HL-60 (cell line): ENCODE measurements around the gene LIN52.
A peak's percentile ranks its signal among the peaks of the same experiment; 100 is the strongest.
"Not testable (repeated sequence)": the region's sequence is repeated elsewhere in the genome, so short reads cannot be mapped to it uniquely, and the experiment has no call there.

Experiments
- DNase-seq, 2 experiments: peaks; one replicate each; pipeline ENCODE4 v3.0.0-alpha.2; 2010 to 2020; ENCODE audit warnings: low read depth in 1 of 2, low spot score in 1 of 2
- H3K27ac ChIP-seq: fragments of 250-450 bp; sonication (Bioruptor Pico); replicated peaks from 2 replicates; pipeline ENCODE4 v1.5.1; 2020; ENCODE audit warnings: mild to moderate bottlenecking, moderate library complexity
- H3K27me3 ChIP-seq: fragments of 250-450 bp; sonication (Bioruptor Pico); 2 replicates; pipeline ENCODE4 v1.5.1; 2021; ENCODE audit warnings: mild to moderate bottlenecking, moderate library complexity; ENCODE audit not compliant: insufficient read depth, poor library complexity, severe bottlenecking
- H3K4me3 ChIP-seq: replicated peaks from 2 replicates; pipeline ENCODE4 v1.5.1; 2011; ENCODE audit warnings: mild to moderate bottlenecking, control low read depth, low read length; ENCODE audit not compliant: insufficient read depth
- GABPA ChIP-seq: IDR thresholded peaks from 2 replicates; pipeline ENCODE4 v1.6.1; 2012; ENCODE audit warnings: low read depth
- POLR2AphosphoS5 ChIP-seq: IDR thresholded peaks from 2 replicates; pipeline ENCODE4 v1.6.1; 2012; ENCODE audit warnings: low read depth
- SPI1 ChIP-seq: IDR thresholded peaks from 2 replicates; pipeline ENCODE4 v1.6.1; 2012; ENCODE audit warnings: low read depth, mild to moderate bottlenecking, borderline replicate concordance
- TF ChIP-seq, protein P1 (sequence below): IDR thresholded peaks from one replicate; pipeline ENCODE4 v1.5.1; 2011; ENCODE audit warnings: low read length, control low read depth, inconsistent platforms; ENCODE audit not compliant: insufficient read depth
- TF ChIP-seq, protein P2 (sequence below): IDR thresholded peaks from 2 replicates; pipeline ENCODE4 v1.6.1; 2012; ENCODE audit warnings: low read depth; ENCODE audit not compliant: insufficient replicate concordance

Gene LIN52

DNA sequence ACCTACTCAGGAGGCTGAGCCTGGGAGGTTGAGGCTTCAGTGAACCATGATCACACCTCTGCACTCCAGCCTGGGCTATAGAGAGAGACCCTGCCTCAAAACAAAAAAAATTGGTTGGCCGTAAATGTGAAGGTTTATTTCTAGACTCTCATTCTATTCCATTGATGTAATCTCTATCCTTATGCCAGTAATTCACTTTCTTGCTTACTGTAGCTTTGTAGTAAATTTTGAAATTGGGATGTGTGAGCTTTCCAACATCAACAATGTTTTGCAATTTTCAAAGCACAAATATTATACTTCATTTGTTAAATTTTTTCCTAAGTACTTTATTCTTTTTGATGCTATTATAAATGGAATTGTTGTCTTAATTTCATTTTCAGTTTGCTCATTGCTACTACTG, 24.6 kb downstream of the LIN52 start:
- no peak for DNase-seq
- Histone ChIP-seq H3K27me3 (no peaks in the 10 kb centered on the region), H3K27ac (no peak overlapping the region), H3K4me3 (no peak overlapping the region)
- TF ChIP-seq POLR2AphosphoS5 (no peak), SPI1 (no peak), GABPA (no peak)
- TF ChIP-seq, protein P1, sequence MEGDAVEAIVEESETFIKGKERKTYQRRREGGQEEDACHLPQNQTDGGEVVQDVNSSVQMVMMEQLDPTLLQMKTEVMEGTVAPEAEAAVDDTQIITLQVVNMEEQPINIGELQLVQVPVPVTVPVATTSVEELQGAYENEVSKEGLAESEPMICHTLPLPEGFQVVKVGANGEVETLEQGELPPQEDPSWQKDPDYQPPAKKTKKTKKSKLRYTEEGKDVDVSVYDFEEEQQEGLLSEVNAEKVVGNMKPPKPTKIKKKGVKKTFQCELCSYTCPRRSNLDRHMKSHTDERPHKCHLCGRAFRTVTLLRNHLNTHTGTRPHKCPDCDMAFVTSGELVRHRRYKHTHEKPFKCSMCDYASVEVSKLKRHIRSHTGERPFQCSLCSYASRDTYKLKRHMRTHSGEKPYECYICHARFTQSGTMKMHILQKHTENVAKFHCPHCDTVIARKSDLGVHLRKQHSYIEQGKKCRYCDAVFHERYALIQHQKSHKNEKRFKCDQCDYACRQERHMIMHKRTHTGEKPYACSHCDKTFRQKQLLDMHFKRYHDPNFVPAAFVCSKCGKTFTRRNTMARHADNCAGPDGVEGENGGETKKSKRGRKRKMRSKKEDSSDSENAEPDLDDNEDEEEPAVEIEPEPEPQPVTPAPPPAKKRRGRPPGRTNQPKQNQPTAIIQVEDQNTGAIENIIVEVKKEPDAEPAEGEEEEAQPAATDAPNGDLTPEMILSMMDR, result no peak
- TF ChIP-seq, protein P2, sequence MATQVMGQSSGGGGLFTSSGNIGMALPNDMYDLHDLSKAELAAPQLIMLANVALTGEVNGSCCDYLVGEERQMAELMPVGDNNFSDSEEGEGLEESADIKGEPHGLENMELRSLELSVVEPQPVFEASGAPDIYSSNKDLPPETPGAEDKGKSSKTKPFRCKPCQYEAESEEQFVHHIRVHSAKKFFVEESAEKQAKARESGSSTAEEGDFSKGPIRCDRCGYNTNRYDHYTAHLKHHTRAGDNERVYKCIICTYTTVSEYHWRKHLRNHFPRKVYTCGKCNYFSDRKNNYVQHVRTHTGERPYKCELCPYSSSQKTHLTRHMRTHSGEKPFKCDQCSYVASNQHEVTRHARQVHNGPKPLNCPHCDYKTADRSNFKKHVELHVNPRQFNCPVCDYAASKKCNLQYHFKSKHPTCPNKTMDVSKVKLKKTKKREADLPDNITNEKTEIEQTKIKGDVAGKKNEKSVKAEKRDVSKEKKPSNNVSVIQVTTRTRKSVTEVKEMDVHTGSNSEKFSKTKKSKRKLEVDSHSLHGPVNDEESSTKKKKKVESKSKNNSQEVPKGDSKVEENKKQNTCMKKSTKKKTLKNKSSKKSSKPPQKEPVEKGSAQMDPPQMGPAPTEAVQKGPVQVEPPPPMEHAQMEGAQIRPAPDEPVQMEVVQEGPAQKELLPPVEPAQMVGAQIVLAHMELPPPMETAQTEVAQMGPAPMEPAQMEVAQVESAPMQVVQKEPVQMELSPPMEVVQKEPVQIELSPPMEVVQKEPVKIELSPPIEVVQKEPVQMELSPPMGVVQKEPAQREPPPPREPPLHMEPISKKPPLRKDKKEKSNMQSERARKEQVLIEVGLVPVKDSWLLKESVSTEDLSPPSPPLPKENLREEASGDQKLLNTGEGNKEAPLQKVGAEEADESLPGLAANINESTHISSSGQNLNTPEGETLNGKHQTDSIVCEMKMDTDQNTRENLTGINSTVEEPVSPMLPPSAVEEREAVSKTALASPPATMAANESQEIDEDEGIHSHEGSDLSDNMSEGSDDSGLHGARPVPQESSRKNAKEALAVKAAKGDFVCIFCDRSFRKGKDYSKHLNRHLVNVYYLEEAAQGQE, result no peak

DNA sequence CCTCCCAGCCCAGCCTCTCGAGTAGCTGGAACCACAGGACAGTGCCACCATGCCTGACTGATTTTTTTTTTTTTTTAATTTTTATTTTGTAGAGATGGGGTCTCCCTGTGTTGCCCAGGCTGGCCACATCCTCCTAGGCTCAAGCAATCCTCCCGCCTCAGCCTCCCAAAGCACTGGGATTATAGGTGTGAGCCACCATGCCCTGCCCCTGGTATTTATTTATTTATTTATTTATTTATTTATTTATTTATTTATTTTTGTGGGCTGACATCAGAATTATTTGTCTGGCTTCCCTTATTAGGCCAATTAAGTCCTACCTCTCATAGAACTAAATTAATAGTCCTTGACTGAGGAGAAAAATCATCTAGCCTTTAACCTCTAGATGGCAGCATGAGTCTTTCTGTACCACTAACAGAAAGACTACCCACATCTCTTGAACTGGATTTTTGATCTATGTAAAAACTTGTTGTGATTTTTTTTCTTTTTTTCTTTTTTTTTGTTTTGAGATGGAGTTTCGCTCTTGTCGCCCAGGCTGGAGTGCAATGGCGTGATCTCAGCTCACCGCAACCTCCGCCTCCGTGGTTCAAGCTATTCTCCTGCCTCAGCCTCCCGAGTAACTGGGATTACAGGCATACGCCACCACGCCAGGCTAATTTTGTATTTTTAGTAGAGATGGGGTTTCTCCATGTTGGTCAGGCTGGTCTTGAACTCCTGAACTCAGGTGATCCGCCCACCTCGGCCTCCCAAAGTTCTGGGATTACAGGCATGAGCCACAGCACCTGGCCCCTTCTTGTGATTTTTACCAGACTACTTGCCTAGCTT, 26.9 kb downstream of the LIN52 start:
- not testable (repeated sequence) for H3K4me3 ChIP-seq, H3K27ac ChIP-seq, H3K27me3 ChIP-seq
- peak in 1 of 2 experiments; percentile 1 for DNase-seq
- TF ChIP-seq, protein P1, result peak; percentile 2

DNA sequence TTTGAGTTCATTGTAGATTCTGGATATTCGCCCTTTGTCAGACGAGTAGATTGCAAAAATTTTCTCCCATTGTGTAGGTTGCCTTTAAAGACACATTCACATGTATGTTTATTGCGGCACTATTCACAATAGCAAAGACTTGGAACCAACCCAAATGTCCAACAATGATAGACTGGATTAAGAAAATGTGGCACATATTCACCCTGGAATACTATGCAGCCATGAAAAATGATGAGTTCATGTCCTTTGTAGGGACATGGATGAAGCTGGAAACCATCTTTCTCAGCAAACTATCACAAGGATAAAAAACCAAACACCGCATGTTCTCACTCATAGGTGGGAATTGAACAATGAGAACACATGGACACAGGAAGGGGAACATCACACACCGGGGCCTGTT, 40.7 kb downstream of the LIN52 start:
- H3K4me3 ChIP-seq, H3K27me3 ChIP-seq, DNase-seq, H3K27ac ChIP-seq: not testable (repeated sequence)

DNA sequence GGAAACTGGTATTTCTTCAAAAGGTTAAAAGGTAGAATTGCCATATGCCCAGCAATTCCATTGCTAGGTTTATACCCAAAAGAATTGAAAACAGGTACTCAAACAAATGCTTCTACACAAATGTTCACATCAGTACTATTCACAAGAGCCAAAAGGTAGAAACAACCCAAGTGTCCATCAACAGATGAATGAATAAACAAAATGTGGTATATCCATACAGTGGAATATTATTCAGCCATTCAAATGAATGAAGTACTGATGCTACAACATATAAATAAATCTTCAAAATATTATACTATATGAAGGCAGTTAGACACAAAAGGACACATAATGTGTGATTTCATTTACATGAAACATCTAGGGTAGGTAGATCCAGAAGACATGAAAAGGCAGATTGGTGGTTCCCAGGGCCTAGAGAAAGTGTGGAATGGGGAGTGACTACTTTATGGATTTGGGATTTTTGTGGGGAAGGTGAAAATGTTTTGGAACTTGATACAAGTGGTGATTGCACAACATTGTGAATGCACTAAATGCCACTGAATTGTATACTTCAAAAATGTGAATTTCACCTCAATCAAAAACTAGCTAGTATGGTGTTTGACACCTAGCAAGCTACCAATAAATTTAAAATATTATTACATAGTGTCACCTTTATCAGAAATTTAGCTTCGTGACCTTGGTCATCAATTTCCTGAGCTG, 41.7 kb downstream of the LIN52 start:
- no peak overlapping the region for H3K4me3 ChIP-seq
- H3K27ac ChIP-seq, result no peak overlapping the region
- no peak for TF ChIP-seq GABPA
- TF ChIP-seq, protein P1, result no peak
- no peak for DNase-seq
- H3K27me3 ChIP-seq, result no peaks in the 10 kb centered on the region

DNA sequence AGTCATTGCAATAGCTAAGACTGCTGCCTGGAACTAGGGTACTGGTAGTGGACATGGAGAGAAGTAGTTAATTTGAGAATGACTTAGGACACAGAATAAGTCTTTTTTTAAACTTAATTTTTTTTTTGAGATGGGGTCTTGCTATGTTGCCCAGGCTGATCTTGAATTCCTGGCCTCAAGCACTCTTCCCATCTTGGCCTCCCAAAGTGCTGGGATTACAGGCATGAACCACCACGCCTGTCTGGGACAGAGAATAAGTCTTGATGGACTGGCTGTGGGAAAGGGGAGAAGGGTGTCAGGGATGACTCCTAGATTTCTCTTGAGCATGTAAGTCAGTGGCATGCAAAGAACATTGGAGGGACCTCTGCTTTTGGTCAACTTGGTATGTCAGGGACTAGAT, 42.9 kb downstream of the LIN52 start:
- no peaks in the 10 kb centered on the region for H3K27me3 ChIP-seq
- no peak for TF ChIP-seq GABPA
- no peak for TF ChIP-seq POLR2AphosphoS5
- TF ChIP-seq, protein P1, result no peak
- TF ChIP-seq, protein P2, result no peak
- no peak for TF ChIP-seq SPI1
- no peak for DNase-seq
- no peak overlapping the region for H3K27ac ChIP-seq
- H3K4me3 ChIP-seq, result no peak overlapping the region
